ENCODE data around the gene CLEC20A. TPM values are rescaled to one million over a fixed set of nuclear protein-coding genes. Genes with fewer than 3 reads are reported as not detected.

Gene CLEC20A
- total and polyA plus RNA-seq, 11 donors: 0.23 TPM; not detected in 10

- H3K4me1 ChIP-seq: peaks cover 0 to 9% (median 2%) of the 10 kb centered on the region in 12 donors
- no peak for ATAC-seq
- H3K9me3 ChIP-seq: no peaks in the 10 kb centered on the region
- DNase-seq: no peak
- H3K27ac ChIP-seq: no peak overlapping the region
- no peak overlapping the region for H3K4me3 ChIP-seq
- TF ChIP-seq CTCF (IDR thresholded peaks at IDR 0.05) (no peak), POLR2A (IDR thresholded peaks at IDR 0.05) (no peak)
- H3K27me3 ChIP-seq: no peaks in the 10 kb centered on the region
- peaks cover 0 to 8% (median 0%) of the 10 kb centered on the region in 9 donors for H3K36me3 ChIP-seq
- intact Hi-C loops (cut with DNase I): no loop called here
Observed at GRCh38 chr1:178434899-178435435, 61.8 kb downstream of the CLEC20A start.

GRCh38 chr1:178434360-178434759 lies 62.4 kb downstream of the CLEC20A start:
- no peak for TF ChIP-seq CTCF (IDR thresholded peaks at IDR 0.05)
- TF ChIP-seq POLR2A (IDR thresholded peaks at IDR 0.05): no peak
- Histone ChIP-seq H3K4me1 (peaks cover 0 to 9% (median 2%) of the 10 kb centered on the region in 12 donors), H3K9me3 (no peaks in the 10 kb centered on the region), H3K27me3 (no peaks in the 10 kb centered on the region), H3K27ac (no peak overlapping the region), H3K36me3 (peaks cover 0 to 2% (median 0%) of the 10 kb centered on the region in 9 donors), H3K4me3 (no peak overlapping the region)
- WGBS, 4 donors: 74 to 78% (median 76%) methylated on average over 1 of the region's 1 CpG
- ATAC-seq: no peak
- intact Hi-C loops (cut with DNase I): no loop called here
- no peak for DNase-seq

Other genes starting within 250 kb of the CLEC20A start
- gene TEX35, start 16.1 kb upstream of the CLEC20A start, total RNA-seq: not detected
- not detected for gene TEX35, start 16.1 kb upstream of the CLEC20A start, polyA plus RNA-seq
- gene RALGPS2, start 228.3 kb upstream of the CLEC20A start, total RNA-seq: 10 to 100 TPM in 5 of 9 donors, 1 to 10 TPM in 4; 6.6 to 12.7 (median 10.4) TPM
- 1 to 10 TPM; 1.6 to 3.9 TPM for gene RALGPS2, start 228.3 kb upstream of the CLEC20A start, polyA plus RNA-seq